Measurements from ENCODE around the gene RBFOX2. TPM values are rescaled to one million over a fixed set of nuclear protein-coding genes. Genes with fewer than 3 reads are reported as not detected.

Gene RBFOX2
- polyA plus RNA-seq, 1 of the 3 experiments (the other 2 are of a cell fraction), result 115 TPM

GRCh38 chr22:35782504-35782903, 246.1 kb downstream of the RBFOX2 start:
- TF ChIP-seq ZBTB33 (IDR thresholded peaks at IDR 0.05; ENCODE audit: borderline replicate concordance, low read depth), result no peak
- TF ChIP-seq, protein P1, sequence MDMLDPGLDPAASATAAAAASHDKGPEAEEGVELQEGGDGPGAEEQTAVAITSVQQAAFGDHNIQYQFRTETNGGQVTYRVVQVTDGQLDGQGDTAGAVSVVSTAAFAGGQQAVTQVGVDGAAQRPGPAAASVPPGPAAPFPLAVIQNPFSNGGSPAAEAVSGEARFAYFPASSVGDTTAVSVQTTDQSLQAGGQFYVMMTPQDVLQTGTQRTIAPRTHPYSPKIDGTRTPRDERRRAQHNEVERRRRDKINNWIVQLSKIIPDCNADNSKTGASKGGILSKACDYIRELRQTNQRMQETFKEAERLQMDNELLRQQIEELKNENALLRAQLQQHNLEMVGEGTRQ (IDR thresholded peaks at IDR 0.05; ENCODE audit: borderline replicate concordance, low read depth, low read length), result no peak
- no peak for TF ChIP-seq GATA2 (CRISPR knock-in tag; IDR thresholded peaks at IDR 0.05)
- TF ChIP-seq JUND (IDR thresholded peaks at IDR 0.05), result no peak
- TF ChIP-seq SIN3A (IDR thresholded peaks at IDR 0.05; ENCODE audit: borderline replicate concordance, low read depth, low read length), result no peak
- TF ChIP-seq RFX5 (IDR thresholded peaks at IDR 0.05; ENCODE audit: low read length), result no peak
- TF ChIP-seq IRF3 (IDR thresholded peaks at IDR 0.05; ENCODE audit: low read depth, low read length), result no peak
- TF ChIP-seq EZH2phosphoT487 (IDR thresholded peaks at IDR 0.05; ENCODE audit: borderline replicate concordance, low read depth), result no peak
- TF ChIP-seq, protein P2, sequence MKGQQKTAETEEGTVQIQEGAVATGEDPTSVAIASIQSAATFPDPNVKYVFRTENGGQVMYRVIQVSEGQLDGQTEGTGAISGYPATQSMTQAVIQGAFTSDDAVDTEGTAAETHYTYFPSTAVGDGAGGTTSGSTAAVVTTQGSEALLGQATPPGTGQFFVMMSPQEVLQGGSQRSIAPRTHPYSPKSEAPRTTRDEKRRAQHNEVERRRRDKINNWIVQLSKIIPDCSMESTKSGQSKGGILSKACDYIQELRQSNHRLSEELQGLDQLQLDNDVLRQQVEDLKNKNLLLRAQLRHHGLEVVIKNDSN (IDR thresholded peaks at IDR 0.05; ENCODE audit: borderline replicate concordance, low read depth), result no peak
- TF ChIP-seq FOXM1 (IDR thresholded peaks at IDR 0.05; ENCODE audit: low read depth), result no peak
- TF ChIP-seq ELF1 (IDR thresholded peaks at IDR 0.05), result no peak
- TF ChIP-seq TAF1 (IDR thresholded peaks at IDR 0.05; ENCODE audit: borderline replicate concordance, low read depth, low read length), result no peak
- TF ChIP-seq MXI1 (IDR thresholded peaks at IDR 0.05; ENCODE audit: low read depth, low read length), result no peak
- TF ChIP-seq MAX (IDR thresholded peaks at IDR 0.05; ENCODE audit: low read depth), result no peak
- TF ChIP-seq NFIC (IDR thresholded peaks at IDR 0.05; ENCODE audit: borderline replicate concordance), result no peak
- TF ChIP-seq YY1 (IDR thresholded peaks at IDR 0.05; ENCODE audit: low read depth), result no peak
- TF ChIP-seq, protein P3, sequence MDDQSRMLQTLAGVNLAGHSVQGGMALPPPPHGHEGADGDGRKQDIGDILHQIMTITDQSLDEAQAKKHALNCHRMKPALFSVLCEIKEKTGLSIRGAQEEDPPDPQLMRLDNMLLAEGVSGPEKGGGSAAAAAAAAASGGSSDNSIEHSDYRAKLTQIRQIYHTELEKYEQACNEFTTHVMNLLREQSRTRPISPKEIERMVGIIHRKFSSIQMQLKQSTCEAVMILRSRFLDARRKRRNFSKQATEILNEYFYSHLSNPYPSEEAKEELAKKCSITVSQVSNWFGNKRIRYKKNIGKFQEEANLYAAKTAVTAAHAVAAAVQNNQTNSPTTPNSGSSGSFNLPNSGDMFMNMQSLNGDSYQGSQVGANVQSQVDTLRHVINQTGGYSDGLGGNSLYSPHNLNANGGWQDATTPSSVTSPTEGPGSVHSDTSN (IDR thresholded peaks at IDR 0.05), result no peak
- TF ChIP-seq, protein P4, sequence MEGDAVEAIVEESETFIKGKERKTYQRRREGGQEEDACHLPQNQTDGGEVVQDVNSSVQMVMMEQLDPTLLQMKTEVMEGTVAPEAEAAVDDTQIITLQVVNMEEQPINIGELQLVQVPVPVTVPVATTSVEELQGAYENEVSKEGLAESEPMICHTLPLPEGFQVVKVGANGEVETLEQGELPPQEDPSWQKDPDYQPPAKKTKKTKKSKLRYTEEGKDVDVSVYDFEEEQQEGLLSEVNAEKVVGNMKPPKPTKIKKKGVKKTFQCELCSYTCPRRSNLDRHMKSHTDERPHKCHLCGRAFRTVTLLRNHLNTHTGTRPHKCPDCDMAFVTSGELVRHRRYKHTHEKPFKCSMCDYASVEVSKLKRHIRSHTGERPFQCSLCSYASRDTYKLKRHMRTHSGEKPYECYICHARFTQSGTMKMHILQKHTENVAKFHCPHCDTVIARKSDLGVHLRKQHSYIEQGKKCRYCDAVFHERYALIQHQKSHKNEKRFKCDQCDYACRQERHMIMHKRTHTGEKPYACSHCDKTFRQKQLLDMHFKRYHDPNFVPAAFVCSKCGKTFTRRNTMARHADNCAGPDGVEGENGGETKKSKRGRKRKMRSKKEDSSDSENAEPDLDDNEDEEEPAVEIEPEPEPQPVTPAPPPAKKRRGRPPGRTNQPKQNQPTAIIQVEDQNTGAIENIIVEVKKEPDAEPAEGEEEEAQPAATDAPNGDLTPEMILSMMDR (IDR thresholded peaks at IDR 0.05), result no peak
- TF ChIP-seq, protein P5, sequence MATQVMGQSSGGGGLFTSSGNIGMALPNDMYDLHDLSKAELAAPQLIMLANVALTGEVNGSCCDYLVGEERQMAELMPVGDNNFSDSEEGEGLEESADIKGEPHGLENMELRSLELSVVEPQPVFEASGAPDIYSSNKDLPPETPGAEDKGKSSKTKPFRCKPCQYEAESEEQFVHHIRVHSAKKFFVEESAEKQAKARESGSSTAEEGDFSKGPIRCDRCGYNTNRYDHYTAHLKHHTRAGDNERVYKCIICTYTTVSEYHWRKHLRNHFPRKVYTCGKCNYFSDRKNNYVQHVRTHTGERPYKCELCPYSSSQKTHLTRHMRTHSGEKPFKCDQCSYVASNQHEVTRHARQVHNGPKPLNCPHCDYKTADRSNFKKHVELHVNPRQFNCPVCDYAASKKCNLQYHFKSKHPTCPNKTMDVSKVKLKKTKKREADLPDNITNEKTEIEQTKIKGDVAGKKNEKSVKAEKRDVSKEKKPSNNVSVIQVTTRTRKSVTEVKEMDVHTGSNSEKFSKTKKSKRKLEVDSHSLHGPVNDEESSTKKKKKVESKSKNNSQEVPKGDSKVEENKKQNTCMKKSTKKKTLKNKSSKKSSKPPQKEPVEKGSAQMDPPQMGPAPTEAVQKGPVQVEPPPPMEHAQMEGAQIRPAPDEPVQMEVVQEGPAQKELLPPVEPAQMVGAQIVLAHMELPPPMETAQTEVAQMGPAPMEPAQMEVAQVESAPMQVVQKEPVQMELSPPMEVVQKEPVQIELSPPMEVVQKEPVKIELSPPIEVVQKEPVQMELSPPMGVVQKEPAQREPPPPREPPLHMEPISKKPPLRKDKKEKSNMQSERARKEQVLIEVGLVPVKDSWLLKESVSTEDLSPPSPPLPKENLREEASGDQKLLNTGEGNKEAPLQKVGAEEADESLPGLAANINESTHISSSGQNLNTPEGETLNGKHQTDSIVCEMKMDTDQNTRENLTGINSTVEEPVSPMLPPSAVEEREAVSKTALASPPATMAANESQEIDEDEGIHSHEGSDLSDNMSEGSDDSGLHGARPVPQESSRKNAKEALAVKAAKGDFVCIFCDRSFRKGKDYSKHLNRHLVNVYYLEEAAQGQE (IDR thresholded peaks at IDR 0.05; ENCODE audit: low read depth, low read length), result no peak
- TF ChIP-seq NRF1 (IDR thresholded peaks at IDR 0.05; ENCODE audit: low read depth, low read length), result no peak
- Histone ChIP-seq H3F3A (replicated peaks; ENCODE audit: insufficient read depth) (peaks cover 37% of the 10 kb centered on the region), H3K79me2 (ENCODE audit: insufficient read depth) (peaks cover 85% of the 10 kb centered on the region), H3K9ac (no peak overlapping the region), H3K9me2 (no peaks in the 10 kb centered on the region), H3K4me3 (ENCODE audit: low read depth in 2 of 2, low read length in 1 of 2) (no peak overlapping the region), H3K36me3 (replicated peaks in 1 of 2; ENCODE audit: control insufficient read depth in 1 of 2, insufficient read depth in 2 of 2, low read length in 1 of 2) (peaks cover 28 to 30% of the 10 kb centered on the region in 2 experiments), H4K20me1 (ENCODE audit: insufficient read depth) (peaks cover 73% of the 10 kb centered on the region), H3K4me2 (no peak overlapping the region), H3K27me3 (ENCODE audit: insufficient read depth) (no peaks in the 10 kb centered on the region), H3K9me3 (no peaks in the 10 kb centered on the region), H2AFZ (ENCODE audit: low read depth) (no peak overlapping the region), H3K27ac (ENCODE audit: low read depth in 2 of 2, low read length in 1 of 2) (no peak overlapping the region), H3K4me1 (ENCODE audit: control insufficient read depth in 1 of 2, insufficient read depth in 2 of 2, low read depth in 1 of 2, low read length in 1 of 2) (peaks cover 26 to 32% of the 10 kb centered on the region in 2 experiments; a peak in 3 of 4 replicates)
- ChIA-PET CTCF (interaction anchor here (1.0 to 1.4 kb wide), 3 partner anchors 10 to 342 kb away, joined by 3 to 7 read pairs (median 4); no protein-coding TSS in a partner anchor), POLR2A (no interaction called here)
- WGBS (ENCODE audit: low lambda C conversion rate), result 99% methylated on average over 5 of the region's 5 CpGs
- DNase-seq, result no peak
